Measurements from ENCODE around the gene CTNND2.

Gene CTNND2

GRCh38 chr5:10949856-10950630, 954.2 kb downstream of the CTNND2 start:
- DNase-seq = no peak

GRCh38 chr5:10946050-10946449, 958.2 kb downstream of the CTNND2 start:
- no peak for DNase-seq

DNA sequence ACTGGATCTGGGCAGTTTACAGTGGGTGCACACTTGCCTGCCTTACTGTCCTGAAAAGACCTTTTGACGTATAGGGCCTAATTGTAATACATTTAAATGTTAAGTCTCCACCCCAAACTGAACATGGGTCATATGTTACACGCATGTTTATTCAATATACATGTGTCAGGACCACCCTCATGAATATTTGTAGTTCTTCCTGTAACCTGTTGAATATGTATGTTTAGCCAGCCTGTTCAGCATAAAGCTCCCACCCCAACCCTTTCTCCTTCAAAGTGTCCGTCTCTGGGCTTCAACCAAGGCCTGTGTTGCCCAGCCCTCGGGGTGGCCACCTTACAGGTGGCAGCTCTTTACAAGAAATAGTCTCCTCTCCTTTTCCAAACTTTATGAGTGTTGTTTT, 962.3 kb downstream of the CTNND2 start:
- DNase-seq = no peak

DNA sequence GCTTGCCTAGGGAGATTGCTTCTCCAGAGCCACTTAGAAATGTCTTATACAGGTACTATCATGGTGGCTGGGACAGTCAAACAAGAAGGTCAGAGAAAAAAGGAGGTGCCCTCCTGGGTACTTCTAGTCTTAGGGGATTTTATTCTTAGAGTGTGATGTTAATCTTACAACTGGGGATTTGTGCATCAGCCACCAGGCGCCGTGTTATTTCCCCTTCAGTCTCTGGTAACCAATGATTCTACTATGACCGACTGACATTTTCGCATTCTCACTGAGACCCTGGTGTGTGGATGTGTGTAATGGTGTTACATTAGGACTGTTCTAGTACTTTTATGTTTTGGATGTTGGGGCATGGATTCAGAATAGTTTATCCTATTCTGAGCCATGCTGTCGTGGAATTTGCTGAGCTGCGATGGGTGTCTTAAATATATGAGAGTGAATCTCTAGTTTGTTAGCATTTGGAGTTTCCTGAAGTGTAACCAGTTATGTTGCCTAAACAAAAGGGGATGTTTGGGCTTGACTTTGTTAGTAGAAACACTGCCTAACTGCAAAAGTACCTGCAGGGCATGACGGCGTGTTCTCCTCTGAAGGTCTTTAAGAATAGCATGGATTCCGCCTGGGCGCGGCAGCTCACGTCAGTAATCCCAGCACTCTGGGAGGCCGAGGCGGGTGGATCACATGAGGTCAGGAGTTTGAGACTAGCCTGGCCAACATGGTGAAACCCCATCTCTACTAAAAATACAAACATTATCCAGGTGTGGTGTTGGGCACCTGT, 968.0 kb downstream of the CTNND2 start:
- no peak for DNase-seq

- no peak for DNase-seq
Observed at GRCh38 chr5:10935536-10935935, 968.7 kb downstream of the CTNND2 start.

GRCh38 chr5:10934783-10935355, 969.4 kb downstream of the CTNND2 start:
- DNase-seq = no peak

DNA sequence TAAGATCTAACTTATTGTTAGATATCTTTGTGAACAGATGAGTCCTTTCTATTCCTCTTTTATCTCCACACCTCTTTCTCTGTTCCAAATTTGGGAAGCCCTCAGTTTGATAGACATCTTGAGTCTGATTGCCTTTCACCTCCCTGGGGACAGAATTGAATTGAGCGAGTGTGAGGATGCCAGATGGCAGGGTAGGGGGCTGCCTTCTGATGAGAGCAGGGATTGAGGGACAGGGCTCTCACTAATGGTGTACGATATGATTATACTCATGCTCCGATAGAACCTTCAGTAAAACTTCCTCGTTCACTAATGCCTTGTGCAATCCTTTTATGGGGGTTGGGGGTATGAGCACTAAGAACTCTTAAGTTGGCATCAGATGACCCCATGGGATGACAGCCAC, 971.1 kb downstream of the CTNND2 start:
- DNase-seq = no peak

DNA sequence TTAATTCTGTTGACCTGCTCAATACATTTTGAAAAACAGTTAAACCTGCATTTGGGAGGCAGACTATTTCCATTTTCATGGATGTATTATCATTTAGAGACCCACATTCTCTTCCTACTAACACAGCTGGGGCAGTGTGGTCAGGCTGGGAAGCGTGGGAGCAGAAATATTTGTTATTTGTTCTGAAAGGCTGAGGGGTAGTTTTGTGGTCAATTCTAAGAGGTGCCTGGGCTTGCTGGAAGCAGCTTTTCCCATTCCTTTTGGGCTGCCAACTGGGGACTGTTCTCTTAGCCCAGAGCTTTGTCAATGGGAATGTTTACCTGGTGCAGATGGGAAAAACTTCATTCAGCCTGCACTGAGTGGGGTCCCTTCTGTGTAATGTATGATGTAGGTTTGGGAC, 971.8 kb downstream of the CTNND2 start:
- no peak for DNase-seq

- DNase-seq = no peak
Observed at GRCh38 chr5:10927608-10928007, 976.6 kb downstream of the CTNND2 start.

DNA sequence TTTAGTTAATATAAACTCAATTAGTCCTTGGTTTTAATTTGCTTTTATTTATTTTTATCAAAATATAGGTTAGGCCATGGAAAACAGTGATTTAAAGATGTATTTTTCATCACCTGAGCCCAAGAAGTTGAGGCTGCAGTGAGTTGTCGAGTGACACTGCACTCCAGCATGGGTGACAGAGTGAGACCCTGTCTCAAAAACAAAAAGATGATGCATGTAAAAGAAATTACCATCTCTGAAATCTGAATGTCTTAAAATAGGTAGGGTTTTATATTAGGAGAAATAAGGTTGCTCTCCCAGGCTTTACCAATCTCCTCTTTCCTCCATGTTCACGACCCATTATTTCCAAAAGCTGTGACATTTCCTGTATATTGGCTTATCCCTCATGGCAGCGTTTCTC, 980.9 kb downstream of the CTNND2 start:
- no peak for DNase-seq
